HK-2 (cell line): ENCODE results near the gene REXO2.
A peak's percentile ranks its signal among the peaks of the same experiment; 100 is the strongest.

Source experiments
- DNase-seq: peaks from one replicate; pipeline ENCODE4 v3.0.0-alpha.2; 2018; ENCODE audit not compliant: unreplicated experiment

Gene REXO2

GRCh38 chr11:114439229-114440120, at the start of gene REXO2:
Gene REXO2, plus strand, starts transcription at chr11:114439467. Its CDS starts 62 bp downstream, at chr11:114439529.
- DNase-seq = peak; percentile 88

GRCh38 chr11:114392735-114393667, 46.3 kb upstream of the REXO2 start:
- no peak for DNase-seq

- no peak for DNase-seq
These were observed 43.5 kb upstream of the REXO2 start for GRCh38 chr11:114395736-114396135.

- DNase-seq = no peak
These were observed 42.4 kb upstream of the REXO2 start for GRCh38 chr11:114396916-114397315.

- DNase-seq = no peak
These were observed 41.8 kb upstream of the REXO2 start for GRCh38 chr11:114397349-114397982.

- no peak for DNase-seq
These were observed 40.9 kb upstream of the REXO2 start for GRCh38 chr11:114398303-114398920.

- no peak for DNase-seq
These were observed 39.6 kb upstream of the REXO2 start for GRCh38 chr11:114399490-114400215.

GRCh38 chr11:114400216-114400914, 38.9 kb upstream of the REXO2 start, which contains the start of the genes C11orf71 and RBM7:
Gene C11orf71, minus strand, starts transcription at chr11:114400511. Its CDS starts 180 bp downstream, at chr11:114400331.
Gene RBM7, plus strand, starts transcription at chr11:114400666. Its CDS starts 6 bp downstream, at chr11:114400672.
- DNase-seq = peak; percentile 94

- DNase-seq = no peak
These were observed 38.4 kb upstream of the REXO2 start for GRCh38 chr11:114400915-114401223.

- no peak for DNase-seq
These were observed 38.0 kb upstream of the REXO2 start for GRCh38 chr11:114401311-114401710.

GRCh38 chr11:114412946-114413345, 26.3 kb upstream of the REXO2 start:
- no peak for DNase-seq

GRCh38 chr11:114413958-114414357, 25.3 kb upstream of the REXO2 start:
- no peak for DNase-seq

GRCh38 chr11:114416441-114416961, 22.8 kb upstream of the REXO2 start:
- DNase-seq = no peak

- no peak for DNase-seq
These were observed 13.0 kb upstream of the REXO2 start for GRCh38 chr11:114426280-114426679.

GRCh38 chr11:114430290-114430689, 9.0 kb upstream of the REXO2 start:
- no peak for DNase-seq

GRCh38 chr11:114432893-114433292, 6.4 kb upstream of the REXO2 start:
- no peak for DNase-seq

GRCh38 chr11:114433376-114433775, 5.9 kb upstream of the REXO2 start:
- no peak for DNase-seq

- DNase-seq = no peak
These were observed 964 bp upstream of the REXO2 start for GRCh38 chr11:114438303-114438702.

GRCh38 chr11:114440121-114440860, 1.0 kb downstream of the REXO2 start:
- DNase-seq = no peak
